ENCODE data around the gene NAT9.

The NAT9 gene

DNA sequence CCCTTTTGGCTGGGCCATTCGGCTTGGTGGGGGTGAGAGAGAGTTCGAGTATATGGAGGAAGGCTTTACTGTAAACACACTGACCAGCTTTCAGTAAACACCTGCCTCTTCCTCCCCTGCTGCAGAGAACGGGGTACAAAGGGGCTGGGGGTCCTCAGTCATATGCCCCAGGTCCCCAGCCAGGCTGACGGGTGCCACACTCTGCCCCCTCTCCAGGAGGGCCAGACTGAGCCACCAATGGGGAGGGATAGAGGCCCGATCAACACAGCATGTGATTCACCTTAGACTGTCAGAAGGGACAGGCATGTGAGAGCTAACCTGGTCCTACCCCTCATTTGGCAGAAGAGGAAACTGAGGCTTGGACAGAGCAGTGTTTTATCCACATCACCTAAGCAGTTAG, 14.7 kb downstream of the NAT9 start:
- no peak for DNase-seq (ENCODE audit: low spot score)

DNA sequence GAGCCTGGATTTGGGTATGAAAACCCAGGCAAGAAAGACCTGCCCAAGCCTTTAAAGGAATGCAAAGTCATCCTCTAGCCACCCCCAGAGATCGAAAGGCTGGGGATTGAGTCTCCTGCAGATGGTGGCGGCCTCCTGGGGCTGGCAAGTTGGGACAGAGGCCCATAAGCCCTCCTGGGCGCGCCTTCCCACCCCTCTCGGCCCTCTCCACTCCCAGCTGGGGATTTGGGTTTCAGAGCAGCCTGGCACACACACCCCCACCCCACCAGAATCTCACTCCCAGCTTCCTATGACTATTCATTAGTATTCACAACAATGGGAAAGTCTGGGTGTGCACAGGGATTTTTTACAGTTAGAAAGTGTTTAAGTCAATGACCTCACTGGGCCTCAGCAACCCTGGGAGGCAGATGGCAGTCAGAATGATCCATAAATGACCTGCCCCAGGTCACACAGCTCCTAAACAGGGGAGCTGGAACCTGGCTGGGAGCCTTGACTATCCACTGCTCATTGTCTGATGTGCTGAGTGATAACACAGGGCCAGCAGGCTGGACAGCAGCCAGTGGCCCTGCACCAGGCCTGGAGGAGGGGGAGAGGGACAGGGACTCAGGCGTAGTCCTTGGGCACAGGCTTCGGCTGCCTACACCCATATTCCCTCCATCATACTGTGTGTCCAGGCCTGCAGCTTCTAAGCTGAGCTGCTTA, 15.6 kb downstream of the NAT9 start:
- DNase-seq (ENCODE audit: low spot score), result no peak

DNA sequence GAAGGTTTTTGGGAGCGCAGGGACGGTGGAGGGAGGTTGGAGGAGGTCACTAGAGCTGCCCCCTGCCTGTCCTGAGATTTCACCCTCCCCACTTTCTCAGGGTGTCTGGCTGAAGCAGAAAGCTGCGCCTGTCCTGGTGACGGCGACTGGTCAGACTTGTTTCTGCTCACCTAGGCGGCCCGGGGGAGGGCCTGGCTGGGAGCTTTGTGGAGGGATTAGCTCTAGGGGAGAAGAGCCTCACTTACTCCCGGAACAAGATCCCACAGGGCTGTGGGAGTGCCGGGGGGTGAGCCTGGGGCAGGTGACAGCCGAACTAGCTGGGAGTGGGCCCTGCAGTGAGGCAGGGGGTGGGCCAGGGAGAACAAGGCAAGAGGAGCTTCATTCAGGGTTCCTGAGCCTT, 16.2 kb downstream of the NAT9 start:
- no peak for DNase-seq (ENCODE audit: low spot score)

DNA sequence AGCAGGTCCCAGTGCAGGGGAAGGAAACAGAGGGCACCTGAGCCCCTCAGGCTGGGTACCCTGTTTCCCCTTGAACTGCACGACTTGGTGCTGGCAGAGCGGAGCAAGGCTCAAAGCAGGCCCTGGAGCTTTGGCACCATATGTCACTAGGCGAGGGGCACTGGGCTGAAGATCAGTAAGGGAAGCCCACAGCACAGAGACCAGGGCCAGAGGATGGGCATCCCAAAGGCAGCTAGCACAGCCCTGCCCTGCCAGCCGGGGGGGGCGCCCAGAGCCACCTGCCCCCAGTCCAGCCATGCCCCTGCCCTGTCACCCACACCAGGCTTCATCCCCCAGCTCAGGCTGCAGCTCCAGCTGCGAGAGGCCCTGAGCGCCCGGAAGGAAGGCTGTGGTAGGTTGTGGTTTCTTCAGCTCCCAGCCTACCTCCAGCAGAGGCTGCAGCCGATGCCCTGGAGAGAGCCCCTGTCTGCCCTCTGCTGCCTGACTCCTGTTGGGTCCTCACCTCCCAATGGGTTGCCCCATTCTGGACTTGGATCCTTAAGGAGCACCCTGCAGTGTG, 16.8 kb downstream of the NAT9 start:
- DNase-seq (ENCODE audit: low spot score), result no peak

DNA sequence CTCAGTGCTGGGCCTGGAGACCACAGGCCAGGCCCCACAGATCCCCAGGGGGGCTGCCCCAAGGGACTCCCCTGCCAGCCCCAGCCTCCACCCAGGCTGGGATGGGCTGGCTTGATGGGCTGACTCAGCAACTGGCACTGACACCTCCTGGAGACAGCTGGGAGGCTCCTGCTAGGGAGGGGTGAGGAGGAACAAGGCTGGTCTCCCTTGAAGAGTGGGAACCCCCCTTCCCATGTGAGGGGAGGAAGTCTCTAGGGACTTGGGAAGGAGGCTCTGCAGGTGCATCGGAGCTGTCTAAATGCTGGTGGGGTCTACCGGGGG, 17.3 kb downstream of the NAT9 start:
- DNase-seq (ENCODE audit: low spot score), result no peak

DNA sequence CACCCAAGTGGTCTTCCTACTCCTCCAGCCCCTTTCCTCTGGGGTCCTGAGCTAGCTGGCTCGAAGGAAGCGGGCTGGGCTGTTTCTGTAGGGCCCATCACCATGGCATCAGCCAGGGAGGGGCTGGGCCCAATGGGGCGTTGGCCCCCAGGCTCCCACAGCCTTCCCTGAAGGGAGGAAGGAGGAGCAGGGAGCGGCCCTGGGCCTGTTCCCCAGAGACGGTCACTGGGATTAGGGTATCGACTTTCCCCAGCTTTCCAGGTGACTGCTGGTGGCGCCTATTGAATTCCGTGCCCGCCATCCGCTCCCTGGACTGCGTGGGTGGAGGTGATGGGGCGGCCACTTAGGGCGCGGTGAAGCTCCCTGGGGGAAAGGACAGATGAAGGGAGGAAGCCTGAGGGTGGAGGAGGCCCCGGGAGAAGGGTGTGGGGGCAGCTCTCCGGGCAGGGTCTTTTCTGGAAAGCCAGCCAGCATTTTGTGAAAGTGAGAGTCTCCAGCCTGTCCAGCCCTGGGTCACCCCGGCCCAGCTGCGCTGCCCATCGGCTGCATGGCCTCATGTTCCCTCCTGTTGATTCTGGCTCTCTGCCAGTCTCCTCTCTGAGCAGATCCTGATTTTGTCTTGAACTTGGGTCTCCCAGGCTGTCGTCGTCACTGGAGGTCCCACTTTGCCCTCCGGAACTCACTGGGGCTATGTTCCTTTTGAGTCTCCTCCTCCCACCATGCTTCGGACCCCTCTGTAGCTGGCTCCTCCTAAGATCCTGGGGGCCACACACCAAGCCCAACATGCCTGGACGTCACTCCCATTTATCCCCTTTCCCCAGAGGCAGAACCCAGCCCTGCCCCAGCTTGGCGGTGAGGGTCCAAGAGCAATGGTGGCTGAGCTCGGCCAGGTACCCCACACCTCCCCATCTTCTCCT, 18.0 kb downstream of the NAT9 start:
- DNase-seq (ENCODE audit: low spot score), result no peak

DNA sequence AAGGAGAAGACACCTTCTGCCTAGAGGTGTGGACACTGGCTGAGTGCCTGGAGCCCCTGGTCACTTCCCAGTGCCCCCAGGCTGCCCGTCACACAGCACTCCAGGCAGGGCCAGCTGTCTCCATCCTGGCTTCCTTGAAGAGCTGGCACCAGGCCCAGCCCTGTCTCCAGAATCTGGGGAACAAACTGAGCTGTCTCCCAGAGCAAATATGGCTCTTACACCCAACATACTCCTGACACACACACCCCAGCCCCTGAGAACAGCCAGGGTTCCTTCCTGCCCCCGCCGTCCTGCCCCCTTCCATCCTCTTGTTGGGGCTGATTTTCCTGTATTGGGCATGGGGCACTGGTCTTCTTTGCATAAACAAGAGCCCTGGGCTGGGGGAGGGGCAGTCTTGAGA, 18.6 kb downstream of the NAT9 start:
- no peak for DNase-seq (ENCODE audit: low spot score)

DNA sequence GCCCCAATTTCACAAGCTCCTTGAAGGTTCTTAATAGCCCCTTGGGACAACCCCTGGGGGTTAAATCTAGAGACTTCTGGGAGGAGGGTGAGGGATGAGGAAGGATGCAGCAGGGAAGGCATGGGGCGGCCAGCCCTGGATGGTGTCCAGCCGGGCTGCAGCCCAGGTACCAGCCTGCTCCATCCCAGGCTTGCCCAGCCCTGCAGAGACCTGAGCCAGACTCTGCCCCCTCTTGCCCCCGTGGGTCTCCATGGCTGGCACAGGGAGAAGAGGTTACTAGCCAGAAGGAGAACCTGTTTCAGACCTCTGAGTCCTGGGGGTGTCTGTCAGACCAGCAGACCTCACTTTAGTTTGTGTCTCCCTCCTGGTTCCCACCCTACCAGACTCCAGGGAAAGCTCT, 19.3 kb downstream of the NAT9 start:
- no peak for DNase-seq (ENCODE audit: low spot score)

DNA sequence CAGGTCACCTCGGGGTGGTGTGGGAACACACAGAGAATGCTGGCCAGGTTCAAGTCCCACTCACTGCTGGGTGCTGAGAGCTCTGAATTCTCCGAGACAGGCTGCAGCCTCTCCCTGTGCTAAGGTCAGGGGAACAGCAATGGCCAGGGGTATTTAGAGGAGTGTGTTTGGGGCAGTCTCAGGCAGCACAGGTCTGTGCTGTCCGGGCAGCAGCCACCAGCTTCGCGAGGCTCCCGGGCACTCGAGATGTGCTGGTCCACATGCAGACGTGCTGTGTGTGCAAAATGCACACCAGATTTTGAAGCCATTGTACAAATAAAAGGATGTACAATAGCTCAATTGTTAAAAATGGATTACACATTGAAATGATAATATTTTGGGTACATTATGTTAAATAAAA, 20.6 kb downstream of the NAT9 start:
- no peak for DNase-seq (ENCODE audit: low spot score)

DNA sequence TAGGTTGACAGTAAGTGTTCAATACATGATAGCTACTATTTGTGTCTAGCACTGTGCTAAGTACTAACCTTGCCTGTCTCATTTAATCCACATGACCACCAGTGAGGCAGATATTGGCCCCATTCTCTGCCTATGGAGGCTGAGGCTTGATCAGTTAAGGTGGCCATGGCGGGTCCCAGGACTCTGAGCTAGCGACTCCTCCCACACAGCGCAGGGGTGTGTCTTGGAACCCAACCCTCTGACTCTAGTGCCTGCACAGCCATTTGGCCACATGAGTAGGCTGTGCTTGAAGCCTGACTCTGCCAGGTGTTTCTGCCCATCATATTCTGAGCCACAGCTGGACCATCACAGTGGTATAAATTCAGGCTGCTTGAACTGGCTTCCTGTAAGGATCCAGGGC, 21.3 kb downstream of the NAT9 start:
- DNase-seq (ENCODE audit: low spot score), result no peak

DNA sequence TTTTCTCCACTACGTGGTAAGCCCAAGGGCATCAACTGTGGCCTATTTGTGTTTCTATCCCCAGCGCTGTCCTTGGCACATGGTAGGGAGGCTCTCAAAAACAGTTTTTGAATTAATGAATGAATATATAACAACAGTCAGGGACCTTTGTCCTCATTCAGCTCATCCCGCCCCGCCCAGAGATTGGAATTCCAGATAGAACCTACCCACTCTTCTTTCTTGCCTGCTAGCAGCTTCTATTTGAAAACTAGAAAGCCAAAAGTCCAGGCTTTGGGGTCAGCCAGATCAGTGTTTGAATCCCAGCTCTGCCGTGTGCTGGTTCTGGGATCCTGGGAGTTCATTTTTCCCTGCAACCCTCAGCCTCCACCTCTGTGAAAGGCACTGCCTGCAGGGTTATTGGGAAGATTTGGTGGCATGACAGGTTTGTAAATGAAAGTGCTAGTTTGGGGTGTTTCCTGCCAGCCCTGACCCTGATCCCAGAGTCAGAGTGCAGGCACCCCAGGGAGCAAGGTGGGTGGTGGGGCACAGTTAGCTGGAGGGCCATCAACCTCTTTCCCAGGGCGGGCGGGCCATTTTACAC, 23.2 kb downstream of the NAT9 start:
- no peak for DNase-seq (ENCODE audit: low spot score)

DNA sequence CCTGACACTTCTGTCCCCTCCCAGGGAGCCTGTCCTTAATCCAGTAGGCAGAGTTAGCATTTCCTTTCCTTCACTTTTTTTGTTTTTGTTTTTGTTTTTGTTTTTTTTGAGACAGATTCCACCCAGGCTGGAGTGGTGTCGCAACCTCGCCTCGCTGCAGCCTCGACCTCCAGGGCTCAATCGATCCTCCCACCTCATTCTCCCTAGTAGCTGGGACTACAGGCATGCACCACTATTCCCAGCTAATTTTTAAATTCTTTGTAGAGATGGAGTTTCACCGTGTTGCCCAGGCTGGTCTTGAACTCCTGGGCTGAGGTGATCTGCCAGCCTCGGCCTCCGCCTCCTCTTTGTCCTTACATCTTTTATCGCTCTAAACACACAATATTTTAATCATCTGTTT, 23.7 kb downstream of the NAT9 start:
- DNase-seq (ENCODE audit: low spot score), result no peak

DNA sequence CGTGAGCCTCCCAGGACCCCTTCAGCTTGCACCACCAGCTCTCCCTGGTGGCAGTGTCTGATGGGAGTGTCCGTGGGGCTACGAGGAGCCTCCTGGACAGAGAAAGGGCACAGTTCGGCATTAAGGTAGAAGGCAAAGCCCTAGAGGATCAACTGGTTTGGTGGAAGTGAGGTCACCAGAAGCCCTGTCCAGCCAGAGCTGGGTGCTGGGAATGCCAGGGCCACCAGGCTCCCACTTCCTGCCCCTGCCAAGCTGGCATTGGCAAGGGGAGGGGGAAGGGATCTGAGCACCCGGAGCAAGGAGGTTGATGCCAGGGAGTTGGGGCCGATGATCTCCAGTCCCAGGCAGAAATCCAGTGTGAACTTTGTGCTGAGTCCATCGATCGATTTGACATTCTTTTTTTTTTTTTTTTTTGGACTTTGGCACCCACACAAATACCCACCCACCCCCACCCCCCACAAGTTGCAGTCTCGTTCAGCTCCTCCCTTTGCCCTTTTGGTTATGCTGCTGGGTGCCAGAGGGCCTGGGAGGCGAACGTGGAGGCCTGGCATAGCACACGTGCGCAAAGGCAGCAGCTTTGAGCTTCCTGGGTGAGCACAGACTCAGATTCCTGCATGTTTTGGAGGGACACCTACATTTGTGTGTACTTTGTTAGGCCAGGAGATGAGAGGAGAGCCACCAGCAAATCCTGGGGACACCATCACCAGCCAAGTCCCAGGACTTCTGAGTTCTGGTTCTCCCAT, 25.6 kb downstream of the NAT9 start:
- peak; percentile 83 for DNase-seq (ENCODE audit: low spot score)

DNA sequence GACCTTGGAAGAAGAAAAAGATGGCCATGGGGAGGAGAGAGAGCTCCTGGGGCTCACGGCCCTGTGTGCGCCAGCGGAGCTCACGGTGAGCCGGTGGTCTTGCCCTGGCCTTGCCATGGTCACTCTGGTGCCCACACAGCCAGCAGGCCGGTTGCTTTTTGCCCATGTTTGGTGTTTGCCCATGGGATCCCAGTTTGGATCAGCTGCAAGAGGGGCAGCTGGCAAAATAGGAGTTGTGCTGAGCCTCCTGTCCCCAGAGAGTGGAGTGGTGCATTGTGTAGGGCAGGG, 26.2 kb downstream of the NAT9 start:
- DNase-seq (ENCODE audit: low spot score), result no peak

DNA sequence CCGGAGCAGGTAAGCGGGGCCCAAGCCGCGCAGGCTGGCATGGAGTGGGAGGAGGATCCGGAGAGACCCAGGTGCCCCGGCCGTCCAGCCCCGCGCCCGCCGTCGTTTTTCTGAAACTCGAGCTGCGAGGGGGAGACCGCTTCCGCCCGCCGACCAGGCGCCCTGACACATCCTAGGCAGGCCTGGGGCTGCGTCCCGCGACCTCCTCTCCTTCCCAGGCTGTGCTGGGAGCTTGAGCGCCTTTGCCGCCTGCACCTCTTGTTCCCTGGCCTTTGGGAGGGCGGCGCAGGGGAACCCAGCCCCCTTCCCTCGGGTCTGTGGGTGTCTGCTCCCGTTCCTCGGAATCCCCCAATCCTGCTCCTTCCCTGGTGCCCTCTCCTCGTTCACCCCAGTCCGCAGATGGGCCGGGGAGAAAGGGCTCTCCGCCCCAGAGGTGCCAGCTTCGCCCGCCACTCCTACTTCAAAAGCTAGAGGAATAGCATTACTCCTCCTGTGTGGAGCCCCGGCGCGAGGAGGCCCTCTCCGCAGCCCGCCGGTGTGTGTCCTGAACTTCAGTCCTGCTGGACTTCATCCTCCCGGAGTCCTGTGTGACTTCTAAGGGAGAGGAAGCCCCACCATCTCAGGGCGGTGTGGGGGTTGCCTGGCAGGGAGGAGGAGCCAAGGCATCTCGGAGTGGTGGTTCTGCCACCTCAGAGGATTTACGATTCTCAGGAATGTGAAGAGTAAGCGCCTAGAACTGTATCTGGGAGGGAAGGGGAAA, 26.7 kb downstream of the NAT9 start:
- DNase-seq (ENCODE audit: low spot score), result no peak

DNA sequence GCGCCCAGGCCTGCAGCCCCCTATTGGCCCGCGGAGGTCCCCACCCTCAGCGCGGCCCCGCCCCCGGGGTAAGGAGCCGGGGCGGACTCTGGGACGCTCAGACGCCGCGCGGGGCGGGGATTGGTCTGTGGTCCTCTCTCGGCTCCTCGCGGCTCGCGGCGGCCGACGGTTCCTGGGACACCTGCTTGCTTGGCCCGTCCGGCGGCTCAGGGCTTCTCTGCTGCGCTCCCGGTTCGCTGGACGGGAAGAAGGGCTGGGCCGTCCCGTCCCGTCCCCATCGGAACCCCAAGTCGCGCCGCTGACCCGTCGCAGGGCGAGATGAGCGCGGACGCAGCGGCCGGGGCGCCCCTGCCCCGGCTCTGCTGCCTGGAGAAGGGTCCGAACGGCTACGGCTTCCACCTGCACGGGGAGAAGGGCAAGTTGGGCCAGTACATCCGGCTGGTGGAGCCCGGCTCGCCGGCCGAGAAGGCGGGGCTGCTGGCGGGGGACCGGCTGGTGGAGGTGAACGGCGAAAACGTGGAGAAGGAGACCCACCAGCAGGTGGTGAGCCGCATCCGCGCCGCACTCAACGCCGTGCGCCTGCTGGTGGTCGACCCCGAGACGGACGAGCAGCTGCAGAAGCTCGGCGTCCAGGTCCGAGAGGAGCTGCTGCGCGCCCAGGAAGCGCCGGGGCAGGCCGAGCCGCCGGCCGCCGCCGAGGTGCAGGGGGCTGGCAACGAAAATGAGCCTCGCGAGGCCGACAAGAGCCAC, 27.4 kb downstream of the NAT9 start, which contains the start of gene NHERF1:
Gene NHERF1 (plus strand): TSS at position 100 of the 750 bp plus-strand sequence. CDS start 219 bp downstream, at position 319.
- DNase-seq (ENCODE audit: low spot score), result peak; percentile 92

DNA sequence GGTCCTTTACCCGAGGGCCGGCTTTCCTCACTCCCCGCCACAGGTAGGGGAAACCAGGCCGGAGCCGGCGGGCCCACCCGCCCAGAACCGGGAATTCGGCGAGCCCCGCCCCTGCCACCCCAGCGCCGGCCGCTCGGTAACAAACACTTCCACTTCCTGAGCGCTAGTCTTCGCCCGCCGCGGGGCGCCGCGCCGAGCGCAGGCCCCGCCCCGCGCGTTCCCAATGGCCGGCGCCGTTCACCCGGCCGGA, 27.9 kb downstream of the NAT9 start:
- DNase-seq (ENCODE audit: low spot score), result no peak

DNA sequence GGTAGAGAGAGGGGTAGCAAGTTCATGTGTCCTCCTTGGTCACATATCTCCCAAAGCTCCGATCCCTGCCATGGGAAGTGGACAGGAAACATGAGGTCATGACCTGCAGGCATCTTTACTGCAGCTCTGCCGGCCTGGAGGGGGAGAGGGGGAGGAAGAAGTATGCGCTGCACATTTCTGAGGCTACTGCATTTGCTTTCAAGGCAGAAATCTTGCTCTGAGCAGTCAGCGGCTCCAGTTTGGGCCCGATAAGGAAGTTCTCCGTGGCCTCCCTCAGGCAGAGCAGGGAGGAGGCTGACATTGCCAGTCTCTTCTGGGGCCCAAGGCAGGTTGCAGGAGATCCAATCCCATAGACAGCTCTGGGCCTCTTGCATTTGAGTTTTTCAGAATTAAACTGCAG, 29.2 kb downstream of the NAT9 start:
- no peak for DNase-seq (ENCODE audit: low spot score)

DNA sequence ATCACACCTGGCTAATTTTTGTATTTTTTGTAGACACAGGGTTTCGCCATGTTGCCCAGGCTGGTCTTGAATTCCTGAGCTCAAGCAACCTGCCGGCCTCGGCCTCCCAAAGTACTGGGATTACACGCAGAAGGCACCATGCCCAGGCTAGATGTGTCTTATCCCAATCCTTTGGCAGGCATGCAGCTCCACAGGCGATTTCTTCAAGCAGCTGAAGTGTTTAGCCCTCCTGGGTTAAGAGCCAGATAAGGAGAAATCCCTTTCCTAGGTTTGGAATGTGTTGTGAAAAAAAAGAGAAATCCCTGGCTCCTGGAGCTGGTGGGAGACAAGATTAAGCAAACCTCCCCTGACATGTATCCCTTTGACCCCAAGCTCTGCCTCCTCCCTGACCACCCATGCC, 29.8 kb downstream of the NAT9 start:
- no peak for DNase-seq (ENCODE audit: low spot score)

DNA sequence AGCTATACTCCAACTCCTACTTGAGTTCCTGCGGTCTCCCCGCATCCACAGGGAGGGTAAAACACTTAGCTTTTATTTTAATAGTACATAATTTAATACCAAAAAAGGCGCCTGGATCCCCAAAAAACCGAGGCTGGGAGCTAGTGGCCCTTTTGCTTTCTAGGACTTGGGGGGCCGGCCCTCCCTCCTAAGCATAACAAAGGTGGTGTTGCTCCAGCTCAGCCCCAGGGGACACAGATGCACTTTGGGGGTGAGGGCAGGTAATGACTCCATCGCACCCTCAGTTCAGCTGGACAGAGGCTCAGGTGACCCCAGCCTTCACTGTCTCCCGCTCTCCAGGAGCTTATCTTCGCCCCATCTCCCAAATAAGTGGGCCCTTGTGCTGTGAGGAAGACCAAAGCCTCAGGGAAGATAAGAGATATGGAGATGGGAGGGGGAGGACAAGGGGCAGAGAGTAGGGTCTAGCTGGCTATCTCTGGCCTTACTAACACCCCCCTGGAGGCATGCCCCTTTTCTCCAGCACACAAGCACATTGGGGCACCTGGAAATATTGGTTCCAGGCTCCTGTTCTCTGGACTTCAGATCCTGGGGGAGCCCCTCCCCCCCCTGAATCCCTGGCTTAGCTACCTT, 30.5 kb downstream of the NAT9 start:
- no peak for DNase-seq (ENCODE audit: low spot score)

Data from HuH-7 (cell line).